HCEC 1CT (cell line): Measurements from ENCODE around the gene KCND2.

Experiments
- DNase-seq: peaks from one replicate; pipeline ENCODE4 v3.0.0-alpha.2; 2017

Gene KCND2

DNA sequence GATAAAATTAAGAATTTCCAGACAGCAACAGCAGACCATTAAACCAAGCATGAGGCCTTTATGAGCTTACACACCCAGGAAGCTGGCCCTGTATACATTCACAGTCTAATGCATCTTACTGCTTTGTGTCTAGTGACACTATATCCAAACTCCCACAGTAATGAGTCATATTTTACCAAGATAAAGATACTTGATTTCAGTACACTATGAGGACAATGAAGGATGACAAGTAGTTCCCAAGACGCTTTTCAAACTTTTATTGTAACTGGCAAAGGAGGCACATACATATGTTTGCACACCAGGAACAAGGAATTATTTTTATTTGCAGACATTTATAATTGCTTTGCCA is 437.0 kb downstream of the KCND2 start:
- no peak for DNase-seq

DNA sequence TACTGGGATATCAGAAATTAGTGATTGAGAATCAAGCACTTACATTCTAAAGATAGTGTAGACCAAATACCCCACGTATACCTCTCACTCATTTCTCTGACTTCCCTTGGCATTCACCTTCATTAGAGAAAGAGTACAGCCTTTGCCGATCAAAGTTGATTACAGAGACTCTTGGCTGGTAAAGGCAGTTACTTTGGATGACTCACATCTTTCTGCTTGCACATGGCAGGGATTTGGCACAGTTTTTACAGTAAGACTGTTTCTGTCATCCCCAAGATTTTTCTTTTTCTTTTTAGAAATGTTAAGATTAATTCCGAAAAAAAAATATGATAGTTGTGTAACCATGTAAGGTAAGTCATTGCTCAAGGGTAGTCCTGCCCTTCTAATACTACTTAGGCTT is 442.0 kb downstream of the KCND2 start:
- DNase-seq, result no peak

- DNase-seq, result no peak
Measured at GRCh38 chr7:120716307-120716706, 443.3 kb downstream of the KCND2 start.

DNA sequence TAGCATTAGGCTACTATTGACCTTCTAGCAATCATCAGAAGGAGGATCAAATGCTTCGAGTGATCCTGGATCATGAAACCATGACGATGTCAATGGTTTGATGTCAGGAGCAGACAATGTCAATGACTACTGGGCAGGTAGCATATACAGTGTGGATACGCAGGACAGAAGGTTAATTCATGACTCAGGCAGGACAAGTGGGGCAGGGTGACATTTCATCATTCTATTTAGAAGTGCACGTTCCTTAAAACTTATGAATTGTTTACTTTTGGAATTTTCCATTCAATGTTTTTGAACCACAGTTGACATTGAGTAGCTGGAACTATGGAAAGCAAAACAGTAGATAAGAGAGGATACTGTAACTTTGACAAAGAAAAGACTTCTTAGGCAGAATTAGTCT is 444.2 kb downstream of the KCND2 start:
- DNase-seq, result no peak

DNA sequence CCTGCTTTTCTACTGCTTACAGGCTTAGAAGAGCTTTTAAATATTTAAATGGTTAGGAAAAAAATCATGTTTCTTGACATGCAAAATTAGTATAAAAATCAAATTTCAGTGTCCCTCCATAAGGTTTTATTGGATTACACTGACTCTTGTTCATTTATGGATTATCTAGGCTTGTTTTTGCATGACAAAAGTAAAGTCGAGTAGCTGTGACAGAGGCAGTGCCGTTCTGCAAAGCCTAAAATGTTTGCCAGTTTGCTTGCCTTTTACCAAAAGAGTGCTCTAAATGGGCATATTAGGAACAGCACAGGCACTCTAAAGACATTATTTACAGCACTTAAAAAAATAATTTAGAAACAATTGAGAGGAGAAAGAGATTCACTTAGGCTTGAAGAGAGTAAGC is 445.4 kb downstream of the KCND2 start:
- no peak for DNase-seq

GRCh38 chr7:120720317-120720716 is 447.3 kb downstream of the KCND2 start:
- DNase-seq, result no peak

DNA sequence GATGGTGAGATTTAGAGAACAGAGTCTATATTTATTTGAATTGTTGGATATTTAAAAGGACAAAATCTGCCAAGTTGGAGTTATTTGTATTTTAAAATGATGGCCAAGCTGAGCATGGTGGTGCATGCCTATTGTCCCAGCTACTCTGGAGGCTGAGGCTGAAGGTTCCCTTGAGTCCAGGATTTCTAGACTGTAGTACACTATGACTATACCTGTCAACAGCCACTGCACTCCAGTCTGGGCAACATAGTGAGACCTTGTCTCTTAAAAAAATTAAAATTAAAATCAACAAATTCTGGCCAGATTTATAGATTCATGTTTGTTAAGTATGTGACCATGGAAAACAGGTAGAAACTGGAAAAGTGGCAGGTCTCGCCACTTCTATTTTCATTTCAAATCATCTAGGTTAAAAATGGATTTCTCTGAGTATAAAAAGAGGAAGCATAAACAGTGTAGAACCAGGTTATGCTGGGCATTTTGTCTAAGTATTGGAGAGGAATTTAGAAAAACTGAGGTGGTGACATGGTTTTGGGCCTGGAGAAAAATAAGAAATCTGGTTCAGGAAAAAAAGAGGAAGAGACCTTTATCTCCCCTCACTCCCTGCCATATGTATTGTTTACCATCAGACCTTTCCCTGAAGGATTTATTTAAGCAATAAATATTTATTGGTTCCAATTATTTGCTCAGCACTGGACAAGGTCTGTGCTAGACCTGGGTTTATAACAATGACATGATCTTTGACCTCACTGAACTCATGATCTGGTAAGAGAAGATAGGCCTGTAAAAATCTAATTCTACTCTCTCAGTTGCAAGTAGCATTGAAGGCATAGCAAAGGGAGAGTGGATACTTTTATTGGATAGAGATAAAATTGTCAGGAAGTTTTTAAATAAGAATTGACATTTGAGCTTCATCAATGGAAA is 450.8 kb downstream of the KCND2 start:
- DNase-seq, result no peak

GRCh38 chr7:120724448-120724847 is 451.5 kb downstream of the KCND2 start:
- no peak for DNase-seq

- no peak for DNase-seq
Measured at GRCh38 chr7:120724955-120725354, 452.0 kb downstream of the KCND2 start.

GRCh38 chr7:120725376-120726039 is 452.5 kb downstream of the KCND2 start:
- DNase-seq, result peak; percentile 61

GRCh38 chr7:120729245-120729644 is 456.3 kb downstream of the KCND2 start:
- peak; percentile 47 for DNase-seq

DNA sequence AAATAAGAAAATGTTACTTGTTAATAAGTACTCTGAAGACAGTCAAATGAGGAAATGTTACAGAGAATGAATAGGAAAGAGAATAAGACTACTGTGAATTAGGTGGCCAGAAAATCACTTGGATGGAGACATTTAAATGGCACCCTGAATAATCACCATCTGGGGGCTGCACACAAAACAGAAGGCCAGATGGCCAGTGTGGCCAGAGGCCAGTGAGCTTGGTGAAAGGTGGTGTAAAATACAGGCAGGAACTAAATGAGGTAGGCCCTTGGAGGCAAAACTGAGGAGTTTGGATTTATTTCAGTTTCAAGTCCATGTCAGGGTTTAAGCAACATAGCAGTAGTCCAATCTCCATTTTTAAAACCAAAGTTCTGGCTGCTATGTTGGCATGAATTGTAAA is 458.3 kb downstream of the KCND2 start:
- DNase-seq, result no peak

DNA sequence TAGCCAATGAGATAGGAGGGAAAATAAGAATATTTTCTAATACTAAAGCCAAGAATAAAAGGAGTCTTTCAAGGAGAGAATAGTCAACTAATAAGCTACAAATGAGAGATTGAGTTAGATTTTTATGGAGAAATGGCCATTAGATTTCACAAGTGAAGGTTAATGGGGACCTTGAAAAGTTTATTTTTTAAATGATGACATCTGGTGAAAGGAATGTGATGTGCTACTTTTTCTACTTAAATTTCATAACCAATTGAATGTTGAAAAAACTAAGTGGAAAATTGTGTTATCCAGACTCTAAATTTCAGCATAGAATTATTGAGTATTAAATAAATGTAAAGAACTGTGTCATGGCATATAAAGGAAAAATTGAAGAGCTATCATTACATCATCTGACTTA is 459.3 kb downstream of the KCND2 start:
- peak; percentile 41 for DNase-seq

DNA sequence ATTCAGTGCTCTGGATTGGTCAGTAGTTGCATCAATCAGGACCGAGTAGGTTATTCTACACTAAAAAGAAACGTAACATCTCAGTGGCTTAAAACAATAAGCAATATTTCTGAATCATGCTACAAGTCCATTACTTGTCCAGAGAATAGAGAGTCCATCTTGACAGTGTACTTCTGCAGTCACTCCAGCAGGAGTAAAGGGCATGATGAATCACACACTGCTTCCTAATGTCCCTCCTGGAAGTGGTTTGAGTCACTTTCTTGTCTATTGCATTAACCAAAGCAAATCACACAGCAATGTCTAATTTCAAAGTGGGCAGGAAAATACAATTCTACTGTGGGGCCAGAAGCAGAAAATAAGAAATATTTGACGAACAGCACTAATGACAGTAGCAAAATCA is 460.2 kb downstream of the KCND2 start:
- DNase-seq, result peak; percentile 94

- no peak for DNase-seq
Measured at GRCh38 chr7:120733835-120734234, 460.9 kb downstream of the KCND2 start.

- peak; percentile 37 for DNase-seq
Measured at GRCh38 chr7:120735791-120736190, 462.8 kb downstream of the KCND2 start.

- DNase-seq, result no peak
Measured at GRCh38 chr7:120738816-120739215, 465.8 kb downstream of the KCND2 start.

GRCh38 chr7:120740348-120740747 is 467.4 kb downstream of the KCND2 start:
- peak; percentile 13 for DNase-seq

GRCh38 chr7:120741371-120742042 is 468.5 kb downstream of the KCND2 start:
- DNase-seq, result peak; percentile 21

DNA sequence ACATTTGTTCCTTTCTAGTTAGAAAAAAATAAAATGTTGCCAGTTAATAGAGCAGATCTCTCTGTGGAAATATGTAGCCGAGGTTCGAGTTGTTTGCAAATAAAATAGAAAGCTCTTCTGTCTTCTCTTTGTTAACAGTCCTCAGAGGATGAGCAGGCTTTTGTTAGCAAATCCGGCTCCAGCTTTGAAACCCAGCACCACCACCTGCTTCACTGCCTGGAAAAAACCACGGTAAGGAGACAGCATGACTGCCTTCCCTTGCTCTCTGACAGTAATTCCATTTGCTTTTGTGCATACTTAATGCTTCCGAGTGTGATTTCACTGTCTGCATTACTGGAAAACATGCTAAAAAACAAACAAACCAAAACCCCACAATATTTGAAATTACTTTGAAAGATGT is 469.4 kb downstream of the KCND2 start:
- no peak for DNase-seq

DNA sequence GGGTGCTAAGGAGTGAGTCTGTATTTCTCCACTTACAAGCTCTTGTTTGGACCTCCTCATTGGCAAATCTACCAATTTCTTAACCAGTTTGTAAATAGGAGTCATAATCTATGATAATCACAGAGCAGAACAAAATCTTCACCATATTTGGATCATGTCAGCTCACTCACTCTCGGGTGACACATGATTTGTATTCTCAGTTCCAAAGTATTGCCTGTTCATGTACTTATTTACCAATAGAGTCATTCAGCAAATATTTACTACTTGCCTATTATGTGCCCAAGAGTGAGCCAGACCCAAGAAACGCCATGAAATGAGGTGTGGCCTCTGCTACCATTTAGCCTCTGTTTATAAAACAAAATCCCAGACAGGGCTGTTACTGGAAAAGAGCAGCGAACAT is 470.2 kb downstream of the KCND2 start:
- DNase-seq, result peak; percentile 75

- DNase-seq, result no peak
Measured at GRCh38 chr7:120760050-120760449, 487.1 kb downstream of the KCND2 start.

GRCh38 chr7:120760851-120761250 is 487.9 kb downstream of the KCND2 start:
- DNase-seq, result no peak

GRCh38 chr7:120770206-120770605 is 497.2 kb downstream of the KCND2 start:
- no peak for DNase-seq
